MM.1S (cell line): ENCODE results near the gene LBHD1.

ENCODE experiments used
- DNase-seq: peaks from one replicate; pipeline ENCODE4 v3.0.0-alpha.2; 2015
- H2AFZ ChIP-seq: fragments of 300-600 bp; sonication (generic); 2 replicates; pipeline ENCODE4 v1.6.0; 2016; ENCODE audit warnings: antibody characterized with exemption, low read length
- H3F3A ChIP-seq: fragments of 300-600 bp; sonication (generic); 2 replicates; pipeline ENCODE4 v1.6.1; 2016; ENCODE audit warnings: mild to moderate bottlenecking, antibody characterized with exemption, low read length, moderate library complexity, mixed read lengths; ENCODE audit not compliant: insufficient read depth
- H3K27ac ChIP-seq: fragments of 300-600 bp; sonication (generic); 2 replicates; pipeline ENCODE4 v1.5.1; 2016; ENCODE audit warnings: mild to moderate bottlenecking, low read length
- H3K27me3 ChIP-seq: fragments of 300-600 bp; sonication (generic); replicated peaks from 2 replicates; pipeline ENCODE4 v1.6.0; 2016; ENCODE audit warnings: low read length; ENCODE audit not compliant: insufficient read depth
- H3K36me3 ChIP-seq: fragments of 300-600 bp; sonication (generic); replicated peaks from 2 replicates; pipeline ENCODE4 v1.6.1; 2016; ENCODE audit warnings: mild to moderate bottlenecking, low read length, mixed read lengths; ENCODE audit not compliant: insufficient read depth
- H3K4me1 ChIP-seq: fragments of 300-600 bp; sonication (generic); 2 replicates; pipeline ENCODE4 v1.6.1; 2016; ENCODE audit warnings: low read length, mixed read lengths
- H3K4me2 ChIP-seq: fragments of 300-600 bp; sonication (generic); 2 replicates; pipeline ENCODE4 v1.6.0; 2016; ENCODE audit warnings: low read depth, low read length
- H3K4me3 ChIP-seq: fragments of 300-600 bp; sonication (generic); 2 replicates; pipeline ENCODE4 v1.5.1; 2016; ENCODE audit warnings: low read length, mixed read lengths
- H3K79me2 ChIP-seq: fragments of 300-600 bp; sonication (generic); 2 replicates; pipeline ENCODE4 v1.6.1; 2016; ENCODE audit warnings: mixed run types, low read length, mixed read lengths
- H3K9ac ChIP-seq: fragments of 300-600 bp; sonication (generic); 2 replicates; pipeline ENCODE4 v1.6.1; 2016; ENCODE audit warnings: low read length, mixed read lengths
- H3K9me2 ChIP-seq: fragments of 300-600 bp; sonication (generic); replicated peaks from 2 replicates; pipeline ENCODE4 v1.6.1; 2016; ENCODE audit warnings: mild to moderate bottlenecking, low read length, mixed read lengths; ENCODE audit not compliant: insufficient read depth
- H3K9me3 ChIP-seq: fragments of 300-600 bp; sonication (generic); replicated peaks from 2 replicates; pipeline ENCODE4 v1.6.1; 2016; ENCODE audit warnings: mild to moderate bottlenecking, low read length, mixed read lengths; ENCODE audit not compliant: insufficient read depth
- H4K20me1 ChIP-seq: fragments of 300-600 bp; sonication (generic); 2 replicates; pipeline ENCODE4 v1.6.1; 2016; ENCODE audit warnings: mild to moderate bottlenecking, low read length, moderate library complexity, mixed read lengths; ENCODE audit not compliant: insufficient read depth
- CTCF ChIP-seq: fragments of 300-600 bp; sonication (generic); IDR thresholded peaks from 2 replicates; pipeline ENCODE4 v1.5.1; 2016; ENCODE audit warnings: antibody characterized with exemption, low read length, mixed read lengths
- EZH2 ChIP-seq: fragments of 300-600 bp; sonication (generic); optimal IDR thresholded peaks from 2 replicates; pipeline ENCODE3; 2017; ENCODE audit warnings: low read depth, mild to moderate bottlenecking, antibody characterized with exemption, low read length, mixed read lengths
- EZH2phosphoT487 ChIP-seq: fragments of 300-600 bp; sonication (generic); IDR thresholded peaks from 2 replicates; pipeline ENCODE4 v1.6.1; 2018; ENCODE audit warnings: antibody characterized with exemption, low read length

Gene LBHD1

GRCh38 chr11:62613291-62613778 lies 58.7 kb downstream of the LBHD1 start:
- no peak overlapping the region; the same call in 1 of the 2 replicates for H3K4me3 ChIP-seq
- peak overlapping the region; percentile 43; the same call in 1 of the 2 replicates for H3K4me2 ChIP-seq
- peaks cover 10% of the 10 kb centered on the region for H3F3A ChIP-seq
- H3K4me1 ChIP-seq: peaks cover 14% of the 10 kb centered on the region
- peaks cover 13% of the 10 kb centered on the region for H3K79me2 ChIP-seq
- 0 out of 2 replicates have a peak overlapping the region, but pooled peaks have one; percentile 43 for H2AFZ ChIP-seq
- no peak overlapping the region; the same call in 1 of the 2 replicates for H3K9ac ChIP-seq
- no peaks in the 10 kb centered on the region for H4K20me1 ChIP-seq
- no peaks in the 10 kb centered on the region for H3K27me3 ChIP-seq
- no peaks in the 10 kb centered on the region for H3K9me2 ChIP-seq
- H3K27ac ChIP-seq: no peak overlapping the region; the same call in 1 of the 2 replicates
- TF ChIP-seq EZH2: no peak
- no peak for TF ChIP-seq EZH2phosphoT487
- TF ChIP-seq CTCF: no peak
- no peaks in the 10 kb centered on the region for H3K9me3 ChIP-seq
- DNase-seq: no peak
- H3K36me3 ChIP-seq: no peaks in the 10 kb centered on the region
